HepG2 (cell line): Measurements from ENCODE around the gene FPGS. TPM values are rescaled to one million over a fixed set of nuclear protein-coding genes. Genes with fewer than 3 reads are reported as not detected.

Experiments
- GABPA ChIP-seq, 2 experiments: IDR thresholded peaks; 2 replicates each; pipeline ENCODE4 v1.6.1; 2011 to 2016; ENCODE audit warnings: low read depth in 2 of 2, low read length in 1 of 2, missing biosample characterization in 1 of 2, missing genetic modification characterization in 1 of 2
- KAT8 ChIP-seq: IDR thresholded peaks from 2 replicates; pipeline ENCODE4 v1.6.1; 2016; ENCODE audit warnings: missing genetic modification reagents, missing compliant biosample characterization
- KLF9 ChIP-seq: IDR thresholded peaks from 2 replicates; pipeline ENCODE4 v1.6.1; 2016; ENCODE audit warnings: low read depth
- MAX ChIP-seq: IDR thresholded peaks from 2 replicates; pipeline ENCODE4 v1.6.1; 2012; ENCODE audit warnings: inconsistent platforms
- MEIS1 ChIP-seq: sonication (generic); formaldehyde crosslinking; IDR thresholded peaks from 2 replicates; pipeline ENCODE4 v1.9.0; 2021; ENCODE audit warnings: mild to moderate bottlenecking, missing genetic modification reagents, moderate library complexity, borderline replicate concordance
- PREB ChIP-seq: sonication (generic); formaldehyde crosslinking; IDR thresholded peaks from 2 replicates; pipeline ENCODE4 v1.4.0; 2020; ENCODE audit warnings: missing genetic modification reagents
- SNRNP70 ChIP-seq: fragments of 200-400 bp; formaldehyde crosslinking; IDR thresholded peaks from 2 replicates; pipeline ENCODE4 v1.6.1; 2017; ENCODE audit warnings: mild to moderate bottlenecking, low read depth, low read length, moderate library complexity
- SRSF1 ChIP-seq: fragments of 200-400 bp; formaldehyde crosslinking; optimal IDR thresholded peaks from 2 replicates; pipeline ENCODE3; 2017; ENCODE audit warnings: mild to moderate bottlenecking, low read depth, low read length, moderate library complexity
- USF2 ChIP-seq, 2 experiments: sonication (generic) in 1 of 2; formaldehyde crosslinking in 1 of 2; IDR thresholded peaks; 2 replicates each; pipeline versions ENCODE4 v1.5.1 to v1.6.1; 2011 to 2020; ENCODE audit warnings: borderline replicate concordance in 1 of 2, low read depth in 1 of 2, low read length in 1 of 2, mild to moderate bottlenecking in 1 of 2, missing genetic modification reagents in 1 of 2, moderate library complexity in 1 of 2
- ZNF510 ChIP-seq: sonication (generic); formaldehyde crosslinking; IDR thresholded peaks from 2 replicates; pipeline ENCODE4 v1.4.0; 2020; ENCODE audit warnings: low read depth, mild to moderate bottlenecking, missing genetic modification reagents
- ZNF546 ChIP-seq: sonication (generic); formaldehyde crosslinking; conservative IDR thresholded peaks from 2 replicates; pipeline ENCODE4 v1.8.1; 2023; ENCODE audit warnings: mild to moderate bottlenecking, missing genetic modification reagents
- ZNF691 ChIP-seq: sonication (generic); formaldehyde crosslinking; IDR thresholded peaks from 2 replicates; pipeline ENCODE4 v1.4.0; 2020; ENCODE audit warnings: missing genetic modification reagents, low read depth, mild to moderate bottlenecking, borderline replicate concordance
- ZNF775 ChIP-seq: sonication (generic); formaldehyde crosslinking; IDR thresholded peaks from 2 replicates; pipeline ENCODE4 v1.4.0; 2020; ENCODE audit warnings: missing genetic modification reagents, mild to moderate bottlenecking, moderate library complexity, borderline replicate concordance
- polyA plus RNA-seq, 8 experiments: library from polyadenylated mRNA; depleted of rRNA in 3 of 8; stranded (reverse) in 7 of 8; unstranded in 1 of 8; fragments of >200 nt; fragmentation: Illumina TruSeq in 4 of 8; extraction: Trizol in 4 of 8; gene quantifications; 2 replicates each; pipeline versions ENCODE4 v1.2.1 to v1.2.3, GENCODE V29; 2011 to 2016; ENCODE audit warnings: low read depth in 4 of 8, missing spikeins in 1 of 8, mixed read lengths in 1 of 8; ENCODE audit not compliant: insufficient read depth in 1 of 8
- total RNA-seq, 5 experiments: library from RNA; depleted of rRNA; stranded (reverse); fragments of >200 nt; fragmentation: Illumina TruSeq; extraction: Trizol; gene quantifications; 2 replicates each; pipeline ENCODE4 v1.2.3, GENCODE V29; 2016; ENCODE audit warnings: low read depth in 1 of 5
- TF ChIP-seq, protein P1 (sequence below): sonication (generic); formaldehyde crosslinking; conservative IDR thresholded peaks from 2 replicates; pipeline ENCODE4 v1.4.0; 2020; ENCODE audit warnings: missing genetic modification reagents
- TF ChIP-seq, protein P2 (sequence below): sonication (generic); formaldehyde crosslinking; IDR thresholded peaks from 2 replicates; pipeline ENCODE4 v1.5.1; 2020; ENCODE audit warnings: mild to moderate bottlenecking, missing genetic modification reagents

The FPGS gene
- total and polyA plus RNA-seq, 2 of the 13 experiments (the other 11 are each of a cell fraction or from before 2014, with no cell fraction given): 35.6 to 36.8 TPM

- TF ChIP-seq, protein P1, sequence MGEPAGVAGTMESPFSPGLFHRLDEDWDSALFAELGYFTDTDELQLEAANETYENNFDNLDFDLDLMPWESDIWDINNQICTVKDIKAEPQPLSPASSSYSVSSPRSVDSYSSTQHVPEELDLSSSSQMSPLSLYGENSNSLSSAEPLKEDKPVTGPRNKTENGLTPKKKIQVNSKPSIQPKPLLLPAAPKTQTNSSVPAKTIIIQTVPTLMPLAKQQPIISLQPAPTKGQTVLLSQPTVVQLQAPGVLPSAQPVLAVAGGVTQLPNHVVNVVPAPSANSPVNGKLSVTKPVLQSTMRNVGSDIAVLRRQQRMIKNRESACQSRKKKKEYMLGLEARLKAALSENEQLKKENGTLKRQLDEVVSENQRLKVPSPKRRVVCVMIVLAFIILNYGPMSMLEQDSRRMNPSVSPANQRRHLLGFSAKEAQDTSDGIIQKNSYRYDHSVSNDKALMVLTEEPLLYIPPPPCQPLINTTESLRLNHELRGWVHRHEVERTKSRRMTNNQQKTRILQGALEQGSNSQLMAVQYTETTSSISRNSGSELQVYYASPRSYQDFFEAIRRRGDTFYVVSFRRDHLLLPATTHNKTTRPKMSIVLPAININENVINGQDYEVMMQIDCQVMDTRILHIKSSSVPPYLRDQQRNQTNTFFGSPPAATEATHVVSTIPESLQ (CRISPR knock-in tag): no peak
- TF ChIP-seq SNRNP70 (no peak), USF2 (IDR thresholded peaks at IDR 0.05; ENCODE audit: low read depth, low read length) (no peak), USF2 (CRISPR knock-in tag; IDR thresholded peaks at IDR 0.05; ENCODE audit: borderline replicate concordance) (peak; percentile 41; the same call in 1 of the 2 replicates), GABPA (IDR thresholded peaks at IDR 0.05; ENCODE audit: low read depth, low read length) (peak; percentile 68), GABPA (CRISPR knock-in tag; IDR thresholded peaks at IDR 0.05; ENCODE audit: low read depth) (peak; percentile 81), ZNF510 (no peak), MEIS1 (0 out of 2 replicates have a peak, but pooled peaks have one; percentile 38), PREB (no peak), ZNF775 (CRISPR knock-in tag) (no peak; the same call in 1 of the 2 replicates), ZNF691 (no peak; the same call in 1 of the 2 replicates), ZNF546 (CRISPR knock-in tag) (peak; percentile 79; the same call in 1 of the 2 replicates), SRSF1 (no peak), MAX (peak; percentile 98), KLF9 (CRISPR knock-in tag) (no peak), KAT8 (CRISPR knock-in tag) (peak; percentile 57; the same call in 1 of the 2 replicates)
- TF ChIP-seq, protein P2, sequence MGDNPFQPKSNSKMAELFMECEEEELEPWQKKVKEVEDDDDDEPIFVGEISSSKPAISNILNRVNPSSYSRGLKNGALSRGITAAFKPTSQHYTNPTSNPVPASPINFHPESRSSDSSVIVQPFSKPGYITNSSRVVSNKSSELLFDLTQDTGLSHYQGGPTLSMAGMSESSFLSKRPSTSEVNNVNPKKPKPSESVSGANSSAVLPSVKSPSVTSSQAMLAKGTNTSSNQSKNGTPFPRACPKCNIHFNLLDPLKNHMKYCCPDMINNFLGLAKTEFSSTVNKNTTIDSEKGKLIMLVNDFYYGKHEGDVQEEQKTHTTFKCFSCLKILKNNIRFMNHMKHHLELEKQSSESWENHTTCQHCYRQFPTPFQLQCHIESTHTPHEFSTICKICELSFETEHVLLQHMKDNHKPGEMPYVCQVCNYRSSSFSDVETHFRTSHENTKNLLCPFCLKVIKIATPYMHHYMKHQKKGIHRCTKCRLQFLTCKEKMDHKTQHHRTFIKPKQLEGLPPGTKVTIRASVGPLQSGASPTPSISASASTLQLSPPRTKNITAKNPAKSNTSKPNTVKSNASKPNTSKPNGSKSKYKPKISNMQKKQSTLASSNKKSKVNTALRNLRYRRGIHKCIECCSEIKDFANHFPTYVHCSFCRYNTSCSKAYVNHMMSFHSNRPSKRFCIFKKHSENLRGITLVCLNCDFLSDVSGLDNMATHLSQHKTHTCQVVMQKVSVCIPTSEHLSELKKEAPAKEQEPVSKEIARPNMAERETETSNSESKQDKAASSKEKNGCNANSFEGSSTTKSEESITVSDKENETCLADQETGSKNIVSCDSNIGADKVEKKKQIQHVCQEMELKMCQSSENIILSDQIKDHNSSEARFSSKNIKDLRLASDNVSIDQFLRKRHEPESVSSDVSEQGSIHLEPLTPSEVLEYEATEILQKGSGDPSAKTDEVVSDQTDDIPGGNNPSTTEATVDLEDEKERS (CRISPR knock-in tag): no peak
Observed at GRCh38 chr9:127802576-127803443, at the start of gene FPGS (continued).
